K562 (cell line): ENCODE data around the gene PGAP2. TPM values are rescaled to one million over a fixed set of nuclear protein-coding genes. Genes with fewer than 3 reads are reported as not detected.
A peak's percentile ranks its signal among the peaks of the same experiment; 100 is the strongest.

Experiments used
- CAMTA2 ChIP-seq: fragments of 250-450 bp; sonication (Bioruptor Pico); conservative IDR thresholded peaks from 2 replicates; pipeline ENCODE4 v1.5.1; 2022
- CBX3 ChIP-seq, 2 experiments: IDR thresholded peaks; 1 replicate in 1 of 2; 2 replicates in 1 of 2; pipeline ENCODE4 v1.6.1; 2012; ENCODE audit warnings: inconsistent platforms in 2 of 2, low read length in 2 of 2, borderline replicate concordance in 1 of 2, control low read depth in 1 of 2
- GABPA ChIP-seq: fragments of 200-800 bp; sonication (Bioruptor generic); conservative IDR thresholded peaks from 2 replicates; pipeline ENCODE4 v1.6.1; 2016; ENCODE audit warnings: low read depth, missing genetic modification characterization, missing compliant biosample characterization
- LARP7 ChIP-seq: fragments of 450-650 bp; IDR thresholded peaks from 2 replicates; pipeline ENCODE4 v1.6.1; 2016
- NONO ChIP-seq, 2 experiments: fragments of 200-400 bp in 1 of 2; fragments of 450-650 bp in 1 of 2; formaldehyde crosslinking in 1 of 2; IDR thresholded peaks; 2 replicates each; pipeline ENCODE4 v1.6.1; 2017; ENCODE audit warnings: low read depth in 2 of 2, mild to moderate bottlenecking in 2 of 2, moderate library complexity in 2 of 2, low read length in 1 of 2
- NR3C1 ChIP-seq: sonication (generic); formaldehyde crosslinking; IDR thresholded peaks from 2 replicates; pipeline ENCODE4 v1.8.1; 2022; ENCODE audit warnings: missing genetic modification reagents
- RBM17 ChIP-seq: fragments of 200-400 bp; formaldehyde crosslinking; IDR thresholded peaks from 2 replicates; pipeline ENCODE4 v1.6.1; 2017; ENCODE audit warnings: low read depth, mild to moderate bottlenecking, low read length, borderline replicate concordance
- SP2 ChIP-seq: IDR thresholded peaks from 2 replicates; pipeline ENCODE4 v1.6.1; 2011; ENCODE audit warnings: mild to moderate bottlenecking, low read depth, low read length, moderate library complexity; ENCODE audit not compliant: poor library complexity, severe bottlenecking; ENCODE audit errors: extremely low read depth
- SRSF1 ChIP-seq: fragments of 200-400 bp; formaldehyde crosslinking; IDR thresholded peaks from 2 replicates; pipeline ENCODE4 v1.6.1; 2017; ENCODE audit warnings: mild to moderate bottlenecking, low read depth, low read length, moderate library complexity
- TAL1 ChIP-seq: fragments of 450-650 bp; IDR thresholded peaks from 2 replicates; pipeline ENCODE4 v1.6.1; 2016; ENCODE audit warnings: mild to moderate bottlenecking
- TCF7L2 ChIP-seq: fragments of 150-350 bp; IDR thresholded peaks from 2 replicates; pipeline ENCODE4 v1.6.1; 2016; ENCODE audit warnings: low read depth, mild to moderate bottlenecking, low read length, moderate library complexity
- TRIM28 ChIP-seq: fragments of 450-650 bp; IDR thresholded peaks from 2 replicates; pipeline ENCODE4 v1.6.1; 2017
- polyA plus RNA-seq, 8 experiments: library from polyadenylated mRNA; depleted of rRNA in 4 of 8; stranded (reverse) in 5 of 8; unstranded in 3 of 8; fragments of >200 nt; fragmentation: Nextera tagmentation in 2 of 8; fragmentation: Illumina TruSeq in 1 of 8; extraction: Ambion mirVana in 2 of 8; extraction: Trizol in 1 of 8; gene quantifications; 2 replicates each; pipeline versions ENCODE4 v1.2.1 to v1.2.3, GENCODE V29; 2011 to 2014; ENCODE audit warnings: inconsistent platforms in 1 of 8, missing spikeins in 1 of 8
- total RNA-seq, 7 experiments: library from RNA; depleted of rRNA in 6 of 7; stranded (reverse); fragments of >200 nt in 6 of 7; fragmentation: Illumina TruSeq in 2 of 7; extraction: Trizol in 2 of 7; gene quantifications; 2 replicates each; pipeline versions ENCODE4 v1.2.1 to v1.2.3, GENCODE V29; 2011 to 2021; ENCODE audit warnings: low replicate concordance in 1 of 7
- TF ChIP-seq, protein P1 (sequence below): sonication (generic); formaldehyde crosslinking; IDR thresholded peaks from 2 replicates; pipeline ENCODE4 v1.8.1; 2023; ENCODE audit warnings: mild to moderate bottlenecking, missing genetic modification reagents
- TF ChIP-seq, protein P2 (sequence below): sonication (generic); formaldehyde crosslinking; IDR thresholded peaks from 2 replicates; pipeline ENCODE4 v1.8.0; 2022; ENCODE audit warnings: mild to moderate bottlenecking, missing genetic modification reagents
- TF ChIP-seq, protein P3 (sequence below): sonication (generic); formaldehyde crosslinking; IDR thresholded peaks from 2 replicates; pipeline ENCODE4 v1.8.0; 2023; ENCODE audit warnings: missing genetic modification reagents, mild to moderate bottlenecking, borderline replicate concordance

The PGAP2 gene
- total and polyA plus RNA-seq, 9 of the 15 experiments (the other 6 are each of a cell fraction or from before 2014, with no cell fraction given), result 17.9 to 47.2 (median 33.7) TPM

DNA sequence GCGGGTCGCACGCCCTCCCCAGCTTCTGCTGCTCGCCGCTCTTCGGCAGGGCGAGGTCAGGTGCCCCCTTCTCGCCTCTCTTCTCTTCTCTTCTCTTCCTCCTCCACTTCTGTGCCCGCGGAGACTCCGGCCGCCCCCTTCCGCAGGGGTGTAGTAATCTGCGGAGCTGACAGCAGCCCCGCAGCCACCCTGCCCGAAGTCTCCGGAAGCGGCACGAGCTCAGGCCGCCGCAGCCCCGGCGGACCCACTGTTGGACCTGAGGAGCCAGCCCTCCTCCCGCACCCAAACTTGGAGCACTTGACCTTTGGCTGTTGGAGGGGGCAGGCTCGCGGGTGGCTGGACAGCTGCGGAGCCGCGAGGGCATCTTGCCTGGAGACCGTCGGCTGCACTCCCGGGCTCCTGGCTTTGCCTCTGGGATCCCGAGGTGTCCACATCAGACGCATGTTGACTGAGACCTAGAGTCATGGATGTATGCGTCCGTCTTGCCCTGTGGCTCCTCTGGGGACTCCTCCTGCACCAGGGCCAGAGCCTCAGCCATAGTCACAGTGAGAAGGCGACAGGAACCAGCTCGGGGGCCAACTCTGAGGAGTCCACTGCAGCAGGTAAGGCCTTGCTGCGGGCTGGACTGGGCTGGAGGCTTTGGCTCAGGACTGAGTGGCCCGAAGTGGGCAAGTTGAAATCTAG lies 47.6 kb downstream of the PGAP2 start (continued):
- TF ChIP-seq, protein P1, sequence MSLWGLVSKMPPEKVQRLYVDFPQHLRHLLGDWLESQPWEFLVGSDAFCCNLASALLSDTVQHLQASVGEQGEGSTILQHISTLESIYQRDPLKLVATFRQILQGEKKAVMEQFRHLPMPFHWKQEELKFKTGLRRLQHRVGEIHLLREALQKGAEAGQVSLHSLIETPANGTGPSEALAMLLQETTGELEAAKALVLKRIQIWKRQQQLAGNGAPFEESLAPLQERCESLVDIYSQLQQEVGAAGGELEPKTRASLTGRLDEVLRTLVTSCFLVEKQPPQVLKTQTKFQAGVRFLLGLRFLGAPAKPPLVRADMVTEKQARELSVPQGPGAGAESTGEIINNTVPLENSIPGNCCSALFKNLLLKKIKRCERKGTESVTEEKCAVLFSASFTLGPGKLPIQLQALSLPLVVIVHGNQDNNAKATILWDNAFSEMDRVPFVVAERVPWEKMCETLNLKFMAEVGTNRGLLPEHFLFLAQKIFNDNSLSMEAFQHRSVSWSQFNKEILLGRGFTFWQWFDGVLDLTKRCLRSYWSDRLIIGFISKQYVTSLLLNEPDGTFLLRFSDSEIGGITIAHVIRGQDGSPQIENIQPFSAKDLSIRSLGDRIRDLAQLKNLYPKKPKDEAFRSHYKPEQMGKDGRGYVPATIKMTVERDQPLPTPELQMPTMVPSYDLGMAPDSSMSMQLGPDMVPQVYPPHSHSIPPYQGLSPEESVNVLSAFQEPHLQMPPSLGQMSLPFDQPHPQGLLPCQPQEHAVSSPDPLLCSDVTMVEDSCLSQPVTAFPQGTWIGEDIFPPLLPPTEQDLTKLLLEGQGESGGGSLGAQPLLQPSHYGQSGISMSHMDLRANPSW (CRISPR knock-in tag), result no peak
- TF ChIP-seq TRIM28, result no peak
- no peak for TF ChIP-seq SP2
- TF ChIP-seq CBX3 (IDR thresholded peaks at IDR 0.05; ENCODE audit: borderline replicate concordance in 1 of 2, low read length in 2 of 2), result no peak
- TF ChIP-seq GABPA (tag), result no peak
- TF ChIP-seq NONO (IDR thresholded peaks at IDR 0.05; ENCODE audit: low read depth in 2 of 2, low read length in 1 of 2), result no peak
- TF ChIP-seq RBM17, result no peak
- TF ChIP-seq, protein P2, sequence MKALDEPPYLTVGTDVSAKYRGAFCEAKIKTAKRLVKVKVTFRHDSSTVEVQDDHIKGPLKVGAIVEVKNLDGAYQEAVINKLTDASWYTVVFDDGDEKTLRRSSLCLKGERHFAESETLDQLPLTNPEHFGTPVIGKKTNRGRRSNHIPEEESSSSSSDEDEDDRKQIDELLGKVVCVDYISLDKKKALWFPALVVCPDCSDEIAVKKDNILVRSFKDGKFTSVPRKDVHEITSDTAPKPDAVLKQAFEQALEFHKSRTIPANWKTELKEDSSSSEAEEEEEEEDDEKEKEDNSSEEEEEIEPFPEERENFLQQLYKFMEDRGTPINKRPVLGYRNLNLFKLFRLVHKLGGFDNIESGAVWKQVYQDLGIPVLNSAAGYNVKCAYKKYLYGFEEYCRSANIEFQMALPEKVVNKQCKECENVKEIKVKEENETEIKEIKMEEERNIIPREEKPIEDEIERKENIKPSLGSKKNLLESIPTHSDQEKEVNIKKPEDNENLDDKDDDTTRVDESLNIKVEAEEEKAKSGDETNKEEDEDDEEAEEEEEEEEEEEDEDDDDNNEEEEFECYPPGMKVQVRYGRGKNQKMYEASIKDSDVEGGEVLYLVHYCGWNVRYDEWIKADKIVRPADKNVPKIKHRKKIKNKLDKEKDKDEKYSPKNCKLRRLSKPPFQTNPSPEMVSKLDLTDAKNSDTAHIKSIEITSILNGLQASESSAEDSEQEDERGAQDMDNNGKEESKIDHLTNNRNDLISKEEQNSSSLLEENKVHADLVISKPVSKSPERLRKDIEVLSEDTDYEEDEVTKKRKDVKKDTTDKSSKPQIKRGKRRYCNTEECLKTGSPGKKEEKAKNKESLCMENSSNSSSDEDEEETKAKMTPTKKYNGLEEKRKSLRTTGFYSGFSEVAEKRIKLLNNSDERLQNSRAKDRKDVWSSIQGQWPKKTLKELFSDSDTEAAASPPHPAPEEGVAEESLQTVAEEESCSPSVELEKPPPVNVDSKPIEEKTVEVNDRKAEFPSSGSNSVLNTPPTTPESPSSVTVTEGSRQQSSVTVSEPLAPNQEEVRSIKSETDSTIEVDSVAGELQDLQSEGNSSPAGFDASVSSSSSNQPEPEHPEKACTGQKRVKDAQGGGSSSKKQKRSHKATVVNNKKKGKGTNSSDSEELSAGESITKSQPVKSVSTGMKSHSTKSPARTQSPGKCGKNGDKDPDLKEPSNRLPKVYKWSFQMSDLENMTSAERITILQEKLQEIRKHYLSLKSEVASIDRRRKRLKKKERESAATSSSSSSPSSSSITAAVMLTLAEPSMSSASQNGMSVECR (CRISPR knock-in tag), result peak; percentile 72
- TF ChIP-seq SRSF1, result no peak
- no peak for TF ChIP-seq TAL1
- no peak for TF ChIP-seq NR3C1 (CRISPR knock-in tag)
- TF ChIP-seq CAMTA2 (CRISPR knock-in tag), result no peak
- TF ChIP-seq, protein P3, sequence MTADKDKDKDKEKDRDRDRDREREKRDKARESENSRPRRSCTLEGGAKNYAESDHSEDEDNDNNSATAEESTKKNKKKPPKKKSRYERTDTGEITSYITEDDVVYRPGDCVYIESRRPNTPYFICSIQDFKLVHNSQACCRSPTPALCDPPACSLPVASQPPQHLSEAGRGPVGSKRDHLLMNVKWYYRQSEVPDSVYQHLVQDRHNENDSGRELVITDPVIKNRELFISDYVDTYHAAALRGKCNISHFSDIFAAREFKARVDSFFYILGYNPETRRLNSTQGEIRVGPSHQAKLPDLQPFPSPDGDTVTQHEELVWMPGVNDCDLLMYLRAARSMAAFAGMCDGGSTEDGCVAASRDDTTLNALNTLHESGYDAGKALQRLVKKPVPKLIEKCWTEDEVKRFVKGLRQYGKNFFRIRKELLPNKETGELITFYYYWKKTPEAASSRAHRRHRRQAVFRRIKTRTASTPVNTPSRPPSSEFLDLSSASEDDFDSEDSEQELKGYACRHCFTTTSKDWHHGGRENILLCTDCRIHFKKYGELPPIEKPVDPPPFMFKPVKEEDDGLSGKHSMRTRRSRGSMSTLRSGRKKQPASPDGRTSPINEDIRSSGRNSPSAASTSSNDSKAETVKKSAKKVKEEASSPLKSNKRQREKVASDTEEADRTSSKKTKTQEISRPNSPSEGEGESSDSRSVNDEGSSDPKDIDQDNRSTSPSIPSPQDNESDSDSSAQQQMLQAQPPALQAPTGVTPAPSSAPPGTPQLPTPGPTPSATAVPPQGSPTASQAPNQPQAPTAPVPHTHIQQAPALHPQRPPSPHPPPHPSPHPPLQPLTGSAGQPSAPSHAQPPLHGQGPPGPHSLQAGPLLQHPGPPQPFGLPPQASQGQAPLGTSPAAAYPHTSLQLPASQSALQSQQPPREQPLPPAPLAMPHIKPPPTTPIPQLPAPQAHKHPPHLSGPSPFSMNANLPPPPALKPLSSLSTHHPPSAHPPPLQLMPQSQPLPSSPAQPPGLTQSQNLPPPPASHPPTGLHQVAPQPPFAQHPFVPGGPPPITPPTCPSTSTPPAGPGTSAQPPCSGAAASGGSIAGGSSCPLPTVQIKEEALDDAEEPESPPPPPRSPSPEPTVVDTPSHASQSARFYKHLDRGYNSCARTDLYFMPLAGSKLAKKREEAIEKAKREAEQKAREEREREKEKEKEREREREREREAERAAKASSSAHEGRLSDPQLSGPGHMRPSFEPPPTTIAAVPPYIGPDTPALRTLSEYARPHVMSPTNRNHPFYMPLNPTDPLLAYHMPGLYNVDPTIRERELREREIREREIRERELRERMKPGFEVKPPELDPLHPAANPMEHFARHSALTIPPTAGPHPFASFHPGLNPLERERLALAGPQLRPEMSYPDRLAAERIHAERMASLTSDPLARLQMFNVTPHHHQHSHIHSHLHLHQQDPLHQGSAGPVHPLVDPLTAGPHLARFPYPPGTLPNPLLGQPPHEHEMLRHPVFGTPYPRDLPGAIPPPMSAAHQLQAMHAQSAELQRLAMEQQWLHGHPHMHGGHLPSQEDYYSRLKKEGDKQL (CRISPR knock-in tag), result no peak; the same call in 1 of the 2 replicates
- TF ChIP-seq LARP7, result no peak
- TF ChIP-seq TCF7L2, result no peak
